T-helper 2 cell treated with Interferon-gamma antibody and Interleukin-4, amounts not matched to agents 5 μg/mL and 100 μg/mL, for 36 hours (primary cell): ENCODE measurements around the gene EEF1AKMT2.
"Not testable (repeated sequence)": the region's sequence is repeated elsewhere in the genome, so short reads cannot be mapped to it uniquely, and the experiment has no call there.

Experiments used
- DNase-seq: peaks from one replicate; pipeline ENCODE4 v3.0.0; 2021; ENCODE audit warnings: low spot score
- H3K27ac Mint-ChIP-seq: one replicate; pipeline ENCODE4 v1.8.0; 2021; ENCODE audit warnings: mild to moderate bottlenecking, mixed read lengths
- H3K27me3 Mint-ChIP-seq: one replicate; pipeline ENCODE4 v1.8.0; 2021; ENCODE audit warnings: low read depth, mixed read lengths
- H3K36me3 Mint-ChIP-seq: one replicate; pipeline ENCODE4 v1.8.0; 2021; ENCODE audit warnings: low read depth, mixed read lengths
- H3K4me1 Mint-ChIP-seq: one replicate; pipeline ENCODE4 v1.8.0; 2021; ENCODE audit warnings: low read depth, mixed read lengths
- H3K4me3 Mint-ChIP-seq: one replicate; pipeline ENCODE4 v1.8.0; 2022; ENCODE audit warnings: mild to moderate bottlenecking, moderate library complexity, mixed read lengths
- H3K9me3 Mint-ChIP-seq: one replicate; pipeline ENCODE4 v1.8.0; 2021; ENCODE audit warnings: mixed read lengths

The EEF1AKMT2 gene

GRCh38 chr10:124791547-124792348 is at the start of gene EEF1AKMT2:
Gene EEF1AKMT2 (minus strand): TSS chr10:124791887. CDS start chr10:124791833, 54 bp downstream.
- peaks cover 12% of the 10 kb centered on the region for H3K4me1 Mint-ChIP-seq
- DNase-seq = peak; percentile 87
- peak within 1 kb of the TSS; percentile 96 for H3K27ac Mint-ChIP-seq
- H3K36me3 Mint-ChIP-seq = peaks cover 19% of the 10 kb centered on the region
- H3K27me3 Mint-ChIP-seq = peaks cover 3% of the 10 kb centered on the region
- no peaks in the 10 kb centered on the region for H3K9me3 Mint-ChIP-seq
- H3K4me3 Mint-ChIP-seq = peak within 1 kb of the TSS; percentile 91

GRCh38 chr10:124837687-124838086 is 46.0 kb upstream of the EEF1AKMT2 start:
- Mint-ChIP-seq H3K4me1 (no peaks in the 10 kb centered on the region), H3K9me3 (no peaks in the 10 kb centered on the region), H3K27ac (no peak overlapping the region), H3K4me3 (no peak overlapping the region), H3K27me3 (no peaks in the 10 kb centered on the region), H3K36me3 (peaks cover 13% of the 10 kb centered on the region)
- no peak for DNase-seq

GRCh38 chr10:124831116-124831515 is 39.4 kb upstream of the EEF1AKMT2 start:
- Mint-ChIP-seq H3K4me1 (no peaks in the 10 kb centered on the region), H3K27me3 (no peaks in the 10 kb centered on the region), H3K27ac (no peak overlapping the region), H3K4me3 (no peak overlapping the region), H3K36me3 (peaks cover 32% of the 10 kb centered on the region), H3K9me3 (no peaks in the 10 kb centered on the region)
- no peak for DNase-seq

- Mint-ChIP-seq H3K27ac (no peak overlapping the region), H3K4me3 (no peak overlapping the region), H3K27me3 (no peaks in the 10 kb centered on the region), H3K4me1 (no peaks in the 10 kb centered on the region), H3K9me3 (no peaks in the 10 kb centered on the region), H3K36me3 (peaks cover 26% of the 10 kb centered on the region)
- no peak for DNase-seq
These were observed 38.8 kb upstream of the EEF1AKMT2 start for GRCh38 chr10:124830445-124830844.

- Mint-ChIP-seq H3K27me3 (no peaks in the 10 kb centered on the region), H3K27ac (no peak overlapping the region)
These were observed 37.9 kb upstream of the EEF1AKMT2 start for GRCh38 chr10:124829447-124830115.

GRCh38 chr10:124827474-124827873 is 35.8 kb upstream of the EEF1AKMT2 start:
- Mint-ChIP-seq H3K4me3 (no peak overlapping the region), H3K9me3 (no peaks in the 10 kb centered on the region), H3K36me3 (peaks cover 24% of the 10 kb centered on the region), H3K4me1 (no peaks in the 10 kb centered on the region), H3K27ac (no peak overlapping the region), H3K27me3 (no peaks in the 10 kb centered on the region)
- DNase-seq = no peak

More at GRCh38 chr10:124829447-124830115, 37.9 kb upstream of the EEF1AKMT2 start:
- H3K36me3 Mint-ChIP-seq = peaks cover 24% of the 10 kb centered on the region
- H3K9me3 Mint-ChIP-seq = no peaks in the 10 kb centered on the region
- DNase-seq = no peak
- H3K4me3 Mint-ChIP-seq = no peak overlapping the region
- no peaks in the 10 kb centered on the region for H3K4me1 Mint-ChIP-seq

GRCh38 chr10:124826262-124826661 is 34.6 kb upstream of the EEF1AKMT2 start:
- no peaks in the 10 kb centered on the region for H3K9me3 Mint-ChIP-seq
- no peak overlapping the region for H3K27ac Mint-ChIP-seq
- DNase-seq = no peak
- no peak overlapping the region for H3K4me3 Mint-ChIP-seq
- H3K36me3 Mint-ChIP-seq = peaks cover 26% of the 10 kb centered on the region
- no peaks in the 10 kb centered on the region for H3K4me1 Mint-ChIP-seq
- no peaks in the 10 kb centered on the region for H3K27me3 Mint-ChIP-seq

- H3K4me3 Mint-ChIP-seq = no peak overlapping the region
- H3K27ac Mint-ChIP-seq = no peak overlapping the region
- no peaks in the 10 kb centered on the region for H3K4me1 Mint-ChIP-seq
- H3K9me3 Mint-ChIP-seq = no peaks in the 10 kb centered on the region
- peaks cover 24% of the 10 kb centered on the region for H3K36me3 Mint-ChIP-seq
- DNase-seq = no peak
- no peaks in the 10 kb centered on the region for H3K27me3 Mint-ChIP-seq
These were observed 34.0 kb upstream of the EEF1AKMT2 start for GRCh38 chr10:124825702-124826101.

- H3K27ac Mint-ChIP-seq, H3K4me3 Mint-ChIP-seq, H3K9me3 Mint-ChIP-seq, H3K4me1 Mint-ChIP-seq, H3K27me3 Mint-ChIP-seq, DNase-seq: not testable (repeated sequence)
- peaks cover 26% of the 10 kb centered on the region for H3K36me3 Mint-ChIP-seq
These were observed 33.2 kb upstream of the EEF1AKMT2 start for GRCh38 chr10:124824932-124825331.

GRCh38 chr10:124824507-124824906 is 32.8 kb upstream of the EEF1AKMT2 start:
- Mint-ChIP-seq H3K27me3 (no peaks in the 10 kb centered on the region), H3K4me1 (no peaks in the 10 kb centered on the region), H3K27ac (no peak overlapping the region), H3K4me3 (no peak overlapping the region), H3K9me3 (no peaks in the 10 kb centered on the region), H3K36me3 (peaks cover 29% of the 10 kb centered on the region)
- DNase-seq = no peak

GRCh38 chr10:124821520-124821919 is 29.8 kb upstream of the EEF1AKMT2 start:
- H3K27me3 Mint-ChIP-seq = no peaks in the 10 kb centered on the region

GRCh38 chr10:124820121-124820520 is 28.4 kb upstream of the EEF1AKMT2 start:
- H3K4me1 Mint-ChIP-seq = no peaks in the 10 kb centered on the region
- H3K27me3 Mint-ChIP-seq = no peaks in the 10 kb centered on the region
- no peak overlapping the region for H3K27ac Mint-ChIP-seq
- peaks cover 32% of the 10 kb centered on the region for H3K36me3 Mint-ChIP-seq
- H3K4me3 Mint-ChIP-seq = no peak overlapping the region
- no peak for DNase-seq
- no peaks in the 10 kb centered on the region for H3K9me3 Mint-ChIP-seq

More at GRCh38 chr10:124821520-124821919, 29.8 kb upstream of the EEF1AKMT2 start:
- Mint-ChIP-seq H3K27ac (no peak overlapping the region), H3K36me3 (peaks cover 35% of the 10 kb centered on the region), H3K9me3 (no peaks in the 10 kb centered on the region), H3K4me3 (no peak overlapping the region), H3K4me1 (no peaks in the 10 kb centered on the region)
- no peak for DNase-seq

- H3K4me3 Mint-ChIP-seq = peak overlapping the region; percentile 94
- no peaks in the 10 kb centered on the region for H3K9me3 Mint-ChIP-seq
- peak overlapping the region; percentile 90 for H3K27ac Mint-ChIP-seq
- H3K36me3 Mint-ChIP-seq = no peaks in the 10 kb centered on the region
- DNase-seq = no peak
- H3K4me1 Mint-ChIP-seq = peaks cover 13% of the 10 kb centered on the region
- H3K27me3 Mint-ChIP-seq = peaks cover 4% of the 10 kb centered on the region
These were observed 10.6 kb upstream of the EEF1AKMT2 start for GRCh38 chr10:124802313-124802675.

GRCh38 chr10:124799211-124799610 is 7.5 kb upstream of the EEF1AKMT2 start:
- H3K36me3 Mint-ChIP-seq = no peaks in the 10 kb centered on the region
- H3K27me3 Mint-ChIP-seq = peaks cover 7% of the 10 kb centered on the region
- no peak for DNase-seq
- H3K4me1 Mint-ChIP-seq = peaks cover 13% of the 10 kb centered on the region
- H3K4me3 Mint-ChIP-seq = no peak overlapping the region
- H3K9me3 Mint-ChIP-seq = no peaks in the 10 kb centered on the region
- H3K27ac Mint-ChIP-seq = no peak overlapping the region
